ENCODE results near the gene PPP6R3. TPM values are rescaled to one million over a fixed set of nuclear protein-coding genes. Genes with fewer than 3 reads are reported as not detected.

Gene PPP6R3
- total RNA-seq, 1 donor from 2014 or later, result 86.6 TPM

- Mint-ChIP-seq H3K9me3 (ENCODE audit: unreplicated experiment) (no peaks in the 10 kb centered on the region), H3K27me3 (ENCODE audit: unreplicated experiment) (no peaks in the 10 kb centered on the region), H3K4me1 (ENCODE audit: unreplicated experiment) (no peaks in the 10 kb centered on the region), H3K27ac (ENCODE audit: unreplicated experiment) (no peak overlapping the region), H3K36me3 (ENCODE audit: unreplicated experiment) (peaks cover 47% of the 10 kb centered on the region), H3K4me3 (ENCODE audit: unreplicated experiment) (no peak overlapping the region)
- no peak for DNase-seq (ENCODE audit: extremely low spot score, unreplicated experiment)
- TF ChIP-seq CTCF (IDR thresholded peaks at IDR 0.05), result no peak
These were observed 36.4 kb upstream of the PPP6R3 start for GRCh38 chr11:68424101-68424632.

- H3K4me1 Mint-ChIP-seq (ENCODE audit: unreplicated experiment), result no peaks in the 10 kb centered on the region
- no peaks in the 10 kb centered on the region for H3K9me3 Mint-ChIP-seq (ENCODE audit: unreplicated experiment)
- H3K27ac Mint-ChIP-seq (ENCODE audit: unreplicated experiment), result no peak overlapping the region
- no peak for DNase-seq (ENCODE audit: extremely low spot score, unreplicated experiment)
- no peak overlapping the region for H3K4me3 Mint-ChIP-seq (ENCODE audit: unreplicated experiment)
- H3K27me3 Mint-ChIP-seq (ENCODE audit: unreplicated experiment), result no peaks in the 10 kb centered on the region
- no peak for TF ChIP-seq CTCF (IDR thresholded peaks at IDR 0.05)
- H3K36me3 Mint-ChIP-seq (ENCODE audit: unreplicated experiment), result peaks cover 51% of the 10 kb centered on the region
These were observed 35.3 kb upstream of the PPP6R3 start for GRCh38 chr11:68424981-68425865.

- no peak for DNase-seq (ENCODE audit: extremely low spot score, unreplicated experiment)
- H3K27me3 Mint-ChIP-seq (ENCODE audit: unreplicated experiment), result no peaks in the 10 kb centered on the region
- H3K9me3 Mint-ChIP-seq (ENCODE audit: unreplicated experiment), result no peaks in the 10 kb centered on the region
- no peak overlapping the region for H3K27ac Mint-ChIP-seq (ENCODE audit: unreplicated experiment)
- H3K36me3 Mint-ChIP-seq (ENCODE audit: unreplicated experiment), result peaks cover 53% of the 10 kb centered on the region
- H3K4me1 Mint-ChIP-seq (ENCODE audit: unreplicated experiment), result no peaks in the 10 kb centered on the region
- no peak overlapping the region for H3K4me3 Mint-ChIP-seq (ENCODE audit: unreplicated experiment)
- no peak for TF ChIP-seq CTCF (IDR thresholded peaks at IDR 0.05)
These were observed 34.6 kb upstream of the PPP6R3 start for GRCh38 chr11:68425866-68426380.

GRCh38 chr11:68429661-68430060 lies 30.9 kb upstream of the PPP6R3 start:
- H3K36me3 Mint-ChIP-seq (ENCODE audit: unreplicated experiment), result peaks cover 58% of the 10 kb centered on the region
- no peaks in the 10 kb centered on the region for H3K27me3 Mint-ChIP-seq (ENCODE audit: unreplicated experiment)
- H3K4me1 Mint-ChIP-seq (ENCODE audit: unreplicated experiment), result no peaks in the 10 kb centered on the region
- no peaks in the 10 kb centered on the region for H3K9me3 Mint-ChIP-seq (ENCODE audit: unreplicated experiment)
- TF ChIP-seq CTCF (IDR thresholded peaks at IDR 0.05), result no peak
- no peak for DNase-seq (ENCODE audit: extremely low spot score, unreplicated experiment)
- H3K27ac Mint-ChIP-seq (ENCODE audit: unreplicated experiment), result no peak overlapping the region
- no peak overlapping the region for H3K4me3 Mint-ChIP-seq (ENCODE audit: unreplicated experiment)

- Mint-ChIP-seq H3K36me3 (ENCODE audit: unreplicated experiment) (peaks cover 54% of the 10 kb centered on the region), H3K9me3 (ENCODE audit: unreplicated experiment) (no peaks in the 10 kb centered on the region), H3K27ac (ENCODE audit: unreplicated experiment) (no peak overlapping the region), H3K27me3 (ENCODE audit: unreplicated experiment) (no peaks in the 10 kb centered on the region), H3K4me3 (ENCODE audit: unreplicated experiment) (no peak overlapping the region), H3K4me1 (ENCODE audit: unreplicated experiment) (no peaks in the 10 kb centered on the region)
- no peak for DNase-seq (ENCODE audit: extremely low spot score, unreplicated experiment)
- no peak for TF ChIP-seq CTCF (IDR thresholded peaks at IDR 0.05)
These were observed 30.2 kb upstream of the PPP6R3 start for GRCh38 chr11:68430384-68430783.
